Astrocyte (in vitro differentiated cells and primary cell): ENCODE measurements around the gene CENPW. TPM values are rescaled to one million over a fixed set of nuclear protein-coding genes. Genes with fewer than 3 reads are reported as not detected.

Source experiments
- DNase-seq: peaks from one replicate; pipeline ENCODE4 v3.0.0-alpha.2; 2010; ENCODE audit warnings: low read depth
- FAIRE-seq: peaks from 2 replicates; lab custom pipeline; 2011; peaks lifted over from hg19 to GRCh38; lab: Jason Lieb, UNC
- H2AFZ ChIP-seq: 2 replicates; pipeline ENCODE4 v1.6.0; 2012; ENCODE audit warnings: low read depth, low read length, inconsistent platforms
- H3K27ac ChIP-seq: 2 replicates; pipeline ENCODE4 v1.5.1; 2011; ENCODE audit warnings: low read depth, low read length, inconsistent platforms
- H3K27me3 ChIP-seq: 2 replicates; pipeline ENCODE4 v1.6.0; 2011; ENCODE audit warnings: low read length, inconsistent platforms; ENCODE audit not compliant: insufficient read depth
- H3K36me3 ChIP-seq: 2 replicates; pipeline ENCODE4 v1.5.1; 2011; ENCODE audit warnings: low read length, inconsistent platforms; ENCODE audit not compliant: insufficient read depth
- H3K4me1 ChIP-seq: 2 replicates; pipeline ENCODE4 v1.5.1; 2011; ENCODE audit warnings: low read length, inconsistent platforms; ENCODE audit not compliant: insufficient read depth
- H3K4me2 ChIP-seq: 2 replicates; pipeline ENCODE4 v1.6.0; 2012; ENCODE audit warnings: low read length, inconsistent platforms
- H3K4me3 ChIP-seq: 2 replicates; pipeline ENCODE4 v1.5.1; 2011; ENCODE audit warnings: low read depth, mild to moderate bottlenecking, low read length, inconsistent platforms; ENCODE audit not compliant: insufficient read depth
- H3K79me2 ChIP-seq: 2 replicates; pipeline ENCODE4 v1.6.0; 2012; ENCODE audit warnings: mild to moderate bottlenecking, low read length, inconsistent platforms; ENCODE audit not compliant: insufficient read depth
- H3K9ac ChIP-seq: 2 replicates; pipeline ENCODE4 v1.6.0; 2012; ENCODE audit warnings: mild to moderate bottlenecking, low read length, inconsistent platforms
- H3K9me3 ChIP-seq: 2 replicates; pipeline ENCODE4 v1.5.1; 2012; ENCODE audit warnings: low read depth, mild to moderate bottlenecking, low read length, inconsistent platforms; ENCODE audit not compliant: insufficient read depth
- H4K20me1 ChIP-seq: 2 replicates; pipeline ENCODE4 v1.6.0; 2012; ENCODE audit warnings: low read length, inconsistent platforms; ENCODE audit not compliant: insufficient read depth
- H3K27ac Mint-ChIP-seq: one replicate; pipeline ENCODE4 v1.8.0; 2021; ENCODE audit warnings: mild to moderate bottlenecking, mixed read lengths; ENCODE audit not compliant: unreplicated experiment
- H3K27me3 Mint-ChIP-seq: one replicate; pipeline ENCODE4 v1.8.0; 2021; ENCODE audit warnings: low read depth, mixed read lengths; ENCODE audit not compliant: unreplicated experiment
- H3K36me3 Mint-ChIP-seq: one replicate; pipeline ENCODE4 v1.8.0; 2021; ENCODE audit warnings: low read depth, mixed read lengths; ENCODE audit not compliant: unreplicated experiment
- H3K4me1 Mint-ChIP-seq: one replicate; pipeline ENCODE4 v1.8.0; 2021; ENCODE audit warnings: low read depth, mixed read lengths; ENCODE audit not compliant: unreplicated experiment
- H3K4me3 Mint-ChIP-seq: one replicate; pipeline ENCODE4 v1.8.0; 2021; ENCODE audit warnings: mild to moderate bottlenecking, moderate library complexity, mixed read lengths; ENCODE audit not compliant: unreplicated experiment
- H3K9me3 Mint-ChIP-seq: one replicate; pipeline ENCODE4 v1.8.0; 2021; ENCODE audit warnings: mild to moderate bottlenecking, mixed read lengths; ENCODE audit not compliant: unreplicated experiment
- CTCF ChIP-seq: IDR thresholded peaks from 2 replicates; pipeline ENCODE4 v1.5.1; 2011; ENCODE audit warnings: low read depth, mild to moderate bottlenecking, inconsistent platforms, low read length, moderate library complexity; ENCODE audit not compliant: insufficient read depth
- EZH2 ChIP-seq: IDR thresholded peaks from 2 replicates; pipeline ENCODE4 v1.6.1; 2012; ENCODE audit warnings: mild to moderate bottlenecking, low read length, inconsistent platforms; ENCODE audit not compliant: insufficient read depth
- total RNA-seq: library from RNA; stranded (reverse); gene quantifications from 2 replicates; pipeline ENCODE4 v1.2.1, GENCODE V29; 2021

CENPW gene
- total RNA-seq, 1 donor from 2014 or later = 16.0 TPM

GRCh38 chr6:126374372-126374771 lies 34.5 kb downstream of the CENPW start:
- Histone ChIP-seq H3K9me3 (no peaks in the 10 kb centered on the region), H2AFZ (no peak overlapping the region), H3K27me3 (no peaks in the 10 kb centered on the region), H3K27ac (no peak overlapping the region), H3K4me2 (no peak overlapping the region), H3K79me2 (no peaks in the 10 kb centered on the region), H3K9ac (no peak overlapping the region), H3K4me3 (no peak overlapping the region), H4K20me1 (no peaks in the 10 kb centered on the region), H3K4me1 (no peaks in the 10 kb centered on the region), H3K36me3 (no peaks in the 10 kb centered on the region)
- H3K27ac Mint-ChIP-seq = no peak overlapping the region
- H3K4me3 Mint-ChIP-seq = no peak overlapping the region
- DNase-seq (no peak), FAIRE-seq (no peak)
- no peaks in the 10 kb centered on the region for H3K36me3 Mint-ChIP-seq
- H3K4me1 Mint-ChIP-seq = no peaks in the 10 kb centered on the region
- H3K27me3 Mint-ChIP-seq = no peaks in the 10 kb centered on the region
- H3K9me3 Mint-ChIP-seq = no peaks in the 10 kb centered on the region
- TF ChIP-seq EZH2 = no peak
- no peak for TF ChIP-seq CTCF

- no peak overlapping the region for H2AFZ ChIP-seq
- no peak overlapping the region for H3K4me2 ChIP-seq
- H3K4me3 ChIP-seq = no peak overlapping the region
- H3K27me3 ChIP-seq = no peaks in the 10 kb centered on the region
- DNase-seq (no peak), FAIRE-seq (no peak)
- H3K27me3 Mint-ChIP-seq = no peaks in the 10 kb centered on the region
- no peaks in the 10 kb centered on the region for H3K4me1 Mint-ChIP-seq
- no peaks in the 10 kb centered on the region for H3K4me1 ChIP-seq
- no peaks in the 10 kb centered on the region for H3K36me3 ChIP-seq
- no peak overlapping the region for H3K27ac Mint-ChIP-seq
- no peaks in the 10 kb centered on the region for H3K9me3 ChIP-seq
- H4K20me1 ChIP-seq = no peaks in the 10 kb centered on the region
- H3K79me2 ChIP-seq = no peaks in the 10 kb centered on the region
- peaks cover 4% of the 10 kb centered on the region for H3K36me3 Mint-ChIP-seq
- H3K9me3 Mint-ChIP-seq = peaks cover 2% of the 10 kb centered on the region
- H3K27ac ChIP-seq = no peak overlapping the region
- no peak overlapping the region for H3K9ac ChIP-seq
- TF ChIP-seq EZH2 (no peak), CTCF (no peak)
- H3K4me3 Mint-ChIP-seq = no peak overlapping the region
Measured at GRCh38 chr6:126376682-126377081, 36.8 kb downstream of the CENPW start.

GRCh38 chr6:126377594-126378153 lies 37.8 kb downstream of the CENPW start:
- DNase-seq (no peak), FAIRE-seq (no peak)
- H3K9me3 ChIP-seq = no peaks in the 10 kb centered on the region
- H3K27me3 ChIP-seq = no peaks in the 10 kb centered on the region
- Mint-ChIP-seq H3K4me3 (no peak overlapping the region), H3K36me3 (peaks cover 4% of the 10 kb centered on the region), H3K4me1 (no peaks in the 10 kb centered on the region), H3K27me3 (no peaks in the 10 kb centered on the region), H3K27ac (no peak overlapping the region), H3K9me3 (peaks cover 2% of the 10 kb centered on the region)
- H3K9ac ChIP-seq = no peak overlapping the region
- no peaks in the 10 kb centered on the region for H3K79me2 ChIP-seq
- H3K4me3 ChIP-seq = no peak overlapping the region
- H3K4me2 ChIP-seq = no peak overlapping the region
- no peaks in the 10 kb centered on the region for H4K20me1 ChIP-seq
- no peaks in the 10 kb centered on the region for H3K4me1 ChIP-seq
- no peaks in the 10 kb centered on the region for H3K36me3 ChIP-seq
- H2AFZ ChIP-seq = no peak overlapping the region
- TF ChIP-seq EZH2 = no peak
- no peak for TF ChIP-seq CTCF
- no peak overlapping the region for H3K27ac ChIP-seq
